ENCODE results near the gene RAD23B.
"Not testable (repeated sequence)": the region's sequence is repeated elsewhere in the genome, so short reads cannot be mapped to it uniquely, and the experiment has no call there.

The RAD23B gene

DNA sequence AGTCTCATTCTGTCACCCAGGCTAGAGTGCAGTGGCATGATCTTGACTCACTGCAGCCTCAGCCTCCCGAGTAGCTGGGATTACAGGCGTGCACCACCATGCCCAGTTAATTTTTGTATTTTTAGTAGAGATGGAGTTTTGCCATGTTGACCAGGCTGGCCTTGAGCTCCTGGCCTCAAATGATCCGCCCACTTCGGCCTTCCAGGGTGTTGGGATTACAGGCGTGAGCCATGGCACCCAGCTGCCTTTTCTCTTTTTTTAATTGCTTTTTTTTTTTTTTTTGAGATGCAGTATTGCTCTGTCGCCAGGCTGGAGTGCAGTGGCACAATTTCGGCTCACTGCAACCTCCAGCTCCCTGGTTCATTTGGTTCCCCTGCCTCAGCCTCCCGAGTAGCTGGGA, 13.5 kb downstream of the RAD23B start:
- not testable (repeated sequence) for H3K27ac ChIP-seq (ENCODE audit: low read depth, low read length); H3K9ac ChIP-seq (ENCODE audit: low read length); H3K4me3 ChIP-seq (ENCODE audit: low read depth in 1 of 2, low read length in 2 of 2); H3K36me3 ChIP-seq (ENCODE audit: insufficient read depth, low read length); H3K9me3 ChIP-seq (ENCODE audit: low read length); H3K27me3 ChIP-seq (ENCODE audit: control insufficient read depth in 1 of 2, insufficient read depth in 2 of 2, low read length in 2 of 2)
- H3K4me1 ChIP-seq (ENCODE audit: insufficient read depth, low read length) = peaks cover 37% of the 10 kb centered on the region

GRCh38 chr9:107299437-107299836, 16.4 kb downstream of the RAD23B start:
- Histone ChIP-seq H3K4me3 (ENCODE audit: low read depth in 1 of 2, low read length in 2 of 2) (no peak overlapping the region), H3K27me3 (ENCODE audit: control insufficient read depth in 1 of 2, insufficient read depth in 2 of 2, low read length in 2 of 2) (no peaks in the 10 kb centered on the region), H3K9me3 (ENCODE audit: low read length) (no peaks in the 10 kb centered on the region), H3K27ac (ENCODE audit: low read depth, low read length) (no peak overlapping the region), H3K36me3 (ENCODE audit: insufficient read depth, low read length) (no peaks in the 10 kb centered on the region), H3K9ac (ENCODE audit: low read length) (peak overlapping the region; percentile 25), H3K4me1 (ENCODE audit: insufficient read depth, low read length) (peaks cover 27% of the 10 kb centered on the region)

- peaks cover 31% of the 10 kb centered on the region for H3K36me3 ChIP-seq (ENCODE audit: insufficient read depth, low read length)
- H3K9me3 ChIP-seq (ENCODE audit: low read length) = no peaks in the 10 kb centered on the region
- no peaks in the 10 kb centered on the region for H3K27me3 ChIP-seq (ENCODE audit: control insufficient read depth in 1 of 2, insufficient read depth in 2 of 2, low read length in 2 of 2)
- no peaks in the 10 kb centered on the region for H3K4me1 ChIP-seq (ENCODE audit: insufficient read depth, low read length)
- no peak overlapping the region for H3K9ac ChIP-seq (ENCODE audit: low read length)
- H3K27ac ChIP-seq (ENCODE audit: low read depth, low read length) = no peak overlapping the region
- no peak overlapping the region for H3K4me3 ChIP-seq (ENCODE audit: low read depth in 1 of 2, low read length in 2 of 2)
Measured at GRCh38 chr9:107306308-107306707, 23.2 kb downstream of the RAD23B start.

DNA sequence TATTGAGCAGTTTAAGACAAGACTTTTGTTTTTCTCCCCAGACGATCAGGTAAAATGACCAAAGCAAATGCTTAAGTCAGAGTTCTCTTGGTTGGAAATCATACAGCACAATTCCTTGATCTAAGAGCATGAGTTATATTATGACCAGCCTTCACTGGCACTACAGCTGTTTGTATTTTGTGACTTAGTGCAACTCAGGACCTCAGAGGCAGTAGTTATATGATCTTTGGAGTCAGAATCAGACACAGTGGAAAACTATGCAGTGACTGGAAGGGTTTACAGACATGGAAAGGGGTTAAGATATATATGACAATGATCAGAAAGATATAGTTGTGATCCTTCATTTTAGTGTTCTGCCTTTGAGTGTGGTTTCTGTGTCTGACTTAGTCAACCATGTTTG, 24.3 kb downstream of the RAD23B start:
- H3K9me3 ChIP-seq (ENCODE audit: low read length) = no peaks in the 10 kb centered on the region
- H3K4me3 ChIP-seq (ENCODE audit: low read depth in 1 of 2, low read length in 2 of 2) = no peak overlapping the region
- H3K4me1 ChIP-seq (ENCODE audit: insufficient read depth, low read length) = no peaks in the 10 kb centered on the region
- no peak overlapping the region for H3K27ac ChIP-seq (ENCODE audit: low read depth, low read length)
- no peaks in the 10 kb centered on the region for H3K27me3 ChIP-seq (ENCODE audit: control insufficient read depth in 1 of 2, insufficient read depth in 2 of 2, low read length in 2 of 2)
- H3K36me3 ChIP-seq (ENCODE audit: insufficient read depth, low read length) = peaks cover 37% of the 10 kb centered on the region
- H3K9ac ChIP-seq (ENCODE audit: low read length) = no peak overlapping the region

DNA sequence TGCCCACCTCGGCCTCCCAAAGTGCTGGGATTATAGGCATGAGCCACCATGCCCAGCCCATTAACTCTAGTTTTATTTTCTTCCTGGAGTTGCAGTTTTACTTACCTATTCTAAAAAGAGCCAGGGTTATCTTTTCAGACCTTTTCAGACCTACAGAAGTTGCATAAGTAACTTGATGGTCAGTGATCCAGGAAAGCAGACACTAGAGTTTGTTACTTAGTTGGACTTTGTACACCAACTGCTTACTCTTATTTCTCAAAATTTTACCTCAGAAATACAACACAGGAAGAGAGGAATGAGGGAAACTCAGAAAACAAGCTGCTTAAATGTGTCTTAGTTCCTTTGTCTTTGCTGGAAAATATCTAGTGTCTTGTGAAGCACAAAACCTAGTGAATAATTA, 25.4 kb downstream of the RAD23B start:
- H3K9me3 ChIP-seq (ENCODE audit: low read length) = no peaks in the 10 kb centered on the region
- H3K4me3 ChIP-seq (ENCODE audit: low read depth in 1 of 2, low read length in 2 of 2) = no peak overlapping the region
- no peak overlapping the region for H3K9ac ChIP-seq (ENCODE audit: low read length)
- H3K36me3 ChIP-seq (ENCODE audit: insufficient read depth, low read length) = peaks cover 42% of the 10 kb centered on the region
- no peaks in the 10 kb centered on the region for H3K4me1 ChIP-seq (ENCODE audit: insufficient read depth, low read length)
- H3K27me3 ChIP-seq (ENCODE audit: control insufficient read depth in 1 of 2, insufficient read depth in 2 of 2, low read length in 2 of 2) = no peaks in the 10 kb centered on the region
- no peak overlapping the region for H3K27ac ChIP-seq (ENCODE audit: low read depth, low read length)

DNA sequence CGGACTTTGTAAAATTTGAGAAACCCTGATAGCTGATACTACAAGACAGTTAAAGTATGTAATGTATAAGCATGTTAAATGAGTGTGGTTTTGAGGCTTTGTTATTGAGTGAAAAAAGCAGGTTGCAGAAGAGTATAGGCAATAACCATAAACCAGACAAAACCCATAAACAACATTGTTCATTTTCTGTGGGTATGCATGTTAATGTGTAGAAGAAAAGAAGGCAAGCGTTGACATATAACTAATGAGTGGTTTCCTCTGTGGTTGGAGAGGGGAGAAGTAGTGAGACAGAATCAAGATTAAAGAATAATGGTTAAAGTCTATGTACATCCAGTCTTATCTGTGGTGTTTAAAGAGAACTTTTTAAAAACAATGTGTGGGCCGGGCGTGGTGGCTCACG, 26.2 kb downstream of the RAD23B start:
- Histone ChIP-seq H3K27me3 (ENCODE audit: control insufficient read depth in 1 of 2, insufficient read depth in 2 of 2, low read length in 2 of 2) (no peaks in the 10 kb centered on the region), H3K9ac (ENCODE audit: low read length) (no peak overlapping the region), H3K4me3 (ENCODE audit: low read depth in 1 of 2, low read length in 2 of 2) (no peak overlapping the region), H3K36me3 (ENCODE audit: insufficient read depth, low read length) (peaks cover 48% of the 10 kb centered on the region), H3K4me1 (ENCODE audit: insufficient read depth, low read length) (no peaks in the 10 kb centered on the region), H3K9me3 (ENCODE audit: low read length) (no peaks in the 10 kb centered on the region), H3K27ac (ENCODE audit: low read depth, low read length) (no peak overlapping the region)

DNA sequence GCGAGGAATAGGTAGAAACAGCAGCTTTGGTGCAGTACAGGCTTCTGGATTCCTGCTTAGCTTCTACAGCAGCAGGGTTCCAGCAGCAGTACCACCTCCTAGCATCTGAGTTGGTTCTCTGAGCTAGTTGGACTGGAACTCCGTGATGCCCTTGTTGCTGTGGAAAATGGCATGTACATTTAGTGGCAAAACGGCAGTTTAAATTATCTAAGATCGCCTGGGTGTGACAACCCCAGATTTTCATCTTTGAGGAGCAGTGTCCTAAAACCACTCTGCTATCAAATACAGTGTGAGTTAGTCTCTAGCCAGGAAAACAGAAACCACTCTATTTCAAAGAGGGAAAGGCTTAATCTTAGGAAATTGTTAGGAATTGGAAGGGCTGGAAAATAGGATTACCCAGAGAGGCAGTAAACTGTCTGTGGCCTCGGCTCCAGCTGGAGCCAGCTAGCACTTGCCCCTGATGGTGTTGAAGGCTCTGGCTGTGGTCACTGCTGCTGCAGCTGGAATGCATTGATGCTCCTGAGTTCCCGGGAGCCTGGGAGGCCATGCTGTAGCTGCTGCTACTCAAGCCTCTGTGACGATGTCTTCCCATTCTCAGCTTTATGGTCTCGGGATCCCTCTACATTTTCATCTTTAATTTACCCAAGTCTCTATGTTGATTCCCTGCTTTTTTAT, 29.4 kb downstream of the RAD23B start:
- peaks cover 37% of the 10 kb centered on the region for H3K36me3 ChIP-seq (ENCODE audit: insufficient read depth, low read length)
- H3K4me1 ChIP-seq (ENCODE audit: insufficient read depth, low read length) = no peaks in the 10 kb centered on the region
- H3K9ac ChIP-seq (ENCODE audit: low read length) = no peak overlapping the region
- H3K27me3 ChIP-seq (ENCODE audit: control insufficient read depth in 1 of 2, insufficient read depth in 2 of 2, low read length in 2 of 2) = no peaks in the 10 kb centered on the region
- H3K27ac ChIP-seq (ENCODE audit: low read depth, low read length) = no peak overlapping the region
- H3K9me3 ChIP-seq (ENCODE audit: low read length) = no peaks in the 10 kb centered on the region
- no peak overlapping the region for H3K4me3 ChIP-seq (ENCODE audit: low read depth in 1 of 2, low read length in 2 of 2)

GRCh38 chr9:107313555-107314096, 30.5 kb downstream of the RAD23B start:
- no peaks in the 10 kb centered on the region for H3K27me3 ChIP-seq (ENCODE audit: control insufficient read depth in 1 of 2, insufficient read depth in 2 of 2, low read length in 2 of 2)
- no peak overlapping the region for H3K4me3 ChIP-seq (ENCODE audit: low read depth in 1 of 2, low read length in 2 of 2)
- H3K4me1 ChIP-seq (ENCODE audit: insufficient read depth, low read length) = no peaks in the 10 kb centered on the region
- H3K36me3 ChIP-seq (ENCODE audit: insufficient read depth, low read length) = peaks cover 28% of the 10 kb centered on the region
- H3K27ac ChIP-seq (ENCODE audit: low read depth, low read length) = no peak overlapping the region
- no peaks in the 10 kb centered on the region for H3K9me3 ChIP-seq (ENCODE audit: low read length)
- no peak overlapping the region for H3K9ac ChIP-seq (ENCODE audit: low read length)

GRCh38 chr9:107314763-107315162, 31.7 kb downstream of the RAD23B start:
- Histone ChIP-seq H3K4me1 (ENCODE audit: insufficient read depth, low read length) (no peaks in the 10 kb centered on the region), H3K27ac (ENCODE audit: low read depth, low read length) (no peak overlapping the region), H3K9ac (ENCODE audit: low read length) (no peak overlapping the region), H3K36me3 (ENCODE audit: insufficient read depth, low read length) (peaks cover 25% of the 10 kb centered on the region), H3K9me3 (ENCODE audit: low read length) (no peaks in the 10 kb centered on the region), H3K4me3 (ENCODE audit: low read depth in 1 of 2, low read length in 2 of 2) (no peak overlapping the region), H3K27me3 (ENCODE audit: control insufficient read depth in 1 of 2, insufficient read depth in 2 of 2, low read length in 2 of 2) (no peaks in the 10 kb centered on the region)

DNA sequence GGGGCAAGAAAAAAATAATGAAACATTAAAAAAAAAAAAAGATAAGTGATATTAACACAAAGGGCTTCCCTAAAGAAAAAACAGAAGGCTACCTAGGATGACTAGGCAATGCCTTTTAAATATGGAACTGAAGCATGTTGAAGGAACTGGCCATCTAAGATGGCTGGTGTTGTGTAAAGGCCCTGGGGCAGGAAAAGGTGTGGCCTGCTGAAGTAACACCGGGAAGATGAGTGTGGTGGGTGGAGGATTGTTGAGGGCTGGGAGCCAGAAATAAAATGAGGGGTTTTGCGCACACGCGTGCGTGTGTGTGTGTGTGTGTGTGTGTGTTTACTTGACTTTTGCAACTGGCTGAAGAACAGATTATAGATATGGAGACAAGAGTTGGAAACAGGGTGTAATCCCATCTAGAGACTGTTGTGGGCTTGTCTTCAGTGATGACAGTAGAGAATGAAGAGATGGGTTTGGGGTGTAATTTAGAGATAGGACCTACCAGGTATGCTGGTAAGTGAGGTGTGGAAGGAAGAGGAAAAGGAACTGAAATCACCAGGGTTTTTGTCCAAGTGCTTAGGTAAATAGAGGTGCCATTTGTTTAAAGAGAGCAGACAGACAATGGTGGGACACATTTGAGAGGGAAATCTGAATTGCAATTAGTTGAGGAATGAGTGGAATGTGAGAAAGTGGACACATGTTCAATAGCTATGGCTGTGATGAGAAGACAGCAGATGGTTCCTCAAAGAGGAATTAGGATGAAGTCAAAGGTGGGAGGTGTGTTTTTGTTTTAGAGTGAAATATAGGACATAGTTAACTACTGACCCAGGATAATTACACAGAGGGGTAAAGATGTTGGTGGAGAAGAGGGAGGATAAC, 33.9 kb downstream of the RAD23B start:
- no peak overlapping the region for H3K4me3 ChIP-seq (ENCODE audit: low read depth in 1 of 2, low read length in 2 of 2)
- H3K9ac ChIP-seq (ENCODE audit: low read length) = no peak overlapping the region
- H3K36me3 ChIP-seq (ENCODE audit: insufficient read depth, low read length) = peaks cover 23% of the 10 kb centered on the region
- H3K27ac ChIP-seq (ENCODE audit: low read depth, low read length) = no peak overlapping the region
- no peaks in the 10 kb centered on the region for H3K27me3 ChIP-seq (ENCODE audit: control insufficient read depth in 1 of 2, insufficient read depth in 2 of 2, low read length in 2 of 2)
- no peaks in the 10 kb centered on the region for H3K4me1 ChIP-seq (ENCODE audit: insufficient read depth, low read length)
- no peaks in the 10 kb centered on the region for H3K9me3 ChIP-seq (ENCODE audit: low read length)

DNA sequence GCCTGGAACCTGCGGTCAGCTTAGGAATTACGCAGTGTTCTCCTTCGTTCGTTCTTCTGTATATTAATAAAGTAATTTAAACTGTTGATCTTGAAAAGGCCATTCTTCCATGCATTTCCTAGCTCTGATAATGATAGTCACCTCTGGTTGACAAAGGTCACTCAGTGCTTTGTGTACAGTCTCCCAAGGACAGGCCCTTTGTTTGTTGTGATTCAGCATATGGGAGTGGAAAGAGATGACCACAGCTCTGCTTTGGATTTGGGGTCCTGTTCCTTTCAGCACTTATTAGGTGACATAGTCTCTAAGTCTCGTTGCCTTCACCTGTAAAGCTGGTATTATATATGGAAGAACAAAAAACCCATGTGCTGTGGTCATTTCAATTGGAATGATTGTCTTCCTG, 39.6 kb downstream of the RAD23B start:
- Histone ChIP-seq H3K27me3 (ENCODE audit: control insufficient read depth in 1 of 2, insufficient read depth in 2 of 2, low read length in 2 of 2) (no peaks in the 10 kb centered on the region), H3K4me1 (ENCODE audit: insufficient read depth, low read length) (no peaks in the 10 kb centered on the region), H3K9me3 (ENCODE audit: low read length) (no peaks in the 10 kb centered on the region), H3K36me3 (ENCODE audit: insufficient read depth, low read length) (peaks cover 27% of the 10 kb centered on the region), H3K9ac (ENCODE audit: low read length) (no peak overlapping the region), H3K27ac (ENCODE audit: low read depth, low read length) (no peak overlapping the region), H3K4me3 (ENCODE audit: low read depth in 1 of 2, low read length in 2 of 2) (no peak overlapping the region)

Data from muscle layer of colon (tissue), 2 donors.